ENCODE measurements around the gene MYO9A. TPM values are rescaled to one million over a fixed set of nuclear protein-coding genes. Genes with fewer than 3 reads are reported as not detected.
A peak's percentile ranks its signal among the peaks of the same experiment; 100 is the strongest.

Gene MYO9A
- total and polyA plus RNA-seq, 10 of the 15 experiments (the other 5 are each of a cell fraction or from before 2014, with no cell fraction given): 3.3 to 25.3 (median 12.2) TPM

- peak; percentile 19 for TF ChIP-seq CUX1 (IDR thresholded peaks at IDR 0.05; ENCODE audit: insufficient replicate concordance, low read depth, low read length)
- no peak for TF ChIP-seq POLR2AphosphoS5 (IDR thresholded peaks at IDR 0.05; ENCODE audit: low read length)
- peak; percentile 59 to 64 for TF ChIP-seq IKZF2 (IDR thresholded peaks at IDR 0.05)
- TF ChIP-seq SUPT20H (IDR thresholded peaks at IDR 0.05; ENCODE audit: borderline replicate concordance, control insufficient read depth, low read depth, low read length): no peak
Observed at GRCh38 chr15:71937650-71938311, 180.2 kb downstream of the MYO9A start (continued).

DNA sequence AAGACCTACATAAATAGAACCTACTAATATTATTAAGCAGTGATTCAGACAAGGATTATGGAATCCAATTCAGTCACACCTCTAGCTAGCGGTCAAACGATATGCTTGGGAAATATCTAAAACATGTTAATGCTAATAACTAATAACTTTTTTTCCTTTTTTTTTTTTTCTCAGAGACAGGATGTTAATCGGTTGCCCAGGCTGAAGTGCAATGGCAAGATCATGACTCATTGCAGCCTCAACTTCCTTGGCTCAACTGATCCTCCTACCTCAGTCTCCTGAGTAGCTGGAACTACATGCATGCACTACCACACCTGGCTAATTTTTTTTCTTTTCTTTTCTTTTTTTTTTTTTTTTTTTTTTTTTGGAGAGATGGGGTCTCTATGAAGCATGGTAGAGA is 183.5 kb downstream of the MYO9A start:
- no peaks in the 10 kb centered on the region for H3K27me3 ChIP-seq (replicated peaks in 1 of 2; ENCODE audit: control insufficient read depth in 2 of 2, insufficient read depth in 2 of 2, low read length in 1 of 2)
- intact Hi-C loops (cut with micrococcal nuclease; ENCODE audit: unreplicated experiment): loop anchor here (10.0 kb wide), 1 partner anchor 220 kb away; no protein-coding TSS in a partner anchor
- TF ChIP-seq BRCA1 (IDR thresholded peaks at IDR 0.05; ENCODE audit: low read depth, low read length) (no peak), NR2F1 (conservative IDR thresholded peaks at IDR 0.05) (no peak), CHD4 (IDR thresholded peaks at IDR 0.05) (no peak), E4F1 (IDR thresholded peaks at IDR 0.05; ENCODE audit: borderline replicate concordance, partially characterized antibody) (no peak), FOXM1 (IDR thresholded peaks at IDR 0.05; ENCODE audit: low read depth, low read length) (no peak)
- TF ChIP-seq, protein P1, sequence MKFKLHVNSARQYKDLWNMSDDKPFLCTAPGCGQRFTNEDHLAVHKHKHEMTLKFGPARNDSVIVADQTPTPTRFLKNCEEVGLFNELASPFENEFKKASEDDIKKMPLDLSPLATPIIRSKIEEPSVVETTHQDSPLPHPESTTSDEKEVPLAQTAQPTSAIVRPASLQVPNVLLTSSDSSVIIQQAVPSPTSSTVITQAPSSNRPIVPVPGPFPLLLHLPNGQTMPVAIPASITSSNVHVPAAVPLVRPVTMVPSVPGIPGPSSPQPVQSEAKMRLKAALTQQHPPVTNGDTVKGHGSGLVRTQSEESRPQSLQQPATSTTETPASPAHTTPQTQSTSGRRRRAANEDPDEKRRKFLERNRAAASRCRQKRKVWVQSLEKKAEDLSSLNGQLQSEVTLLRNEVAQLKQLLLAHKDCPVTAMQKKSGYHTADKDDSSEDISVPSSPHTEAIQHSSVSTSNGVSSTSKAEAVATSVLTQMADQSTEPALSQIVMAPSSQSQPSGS (IDR thresholded peaks at IDR 0.05; ENCODE audit: low read length): no peak
- TF ChIP-seq, protein P2, sequence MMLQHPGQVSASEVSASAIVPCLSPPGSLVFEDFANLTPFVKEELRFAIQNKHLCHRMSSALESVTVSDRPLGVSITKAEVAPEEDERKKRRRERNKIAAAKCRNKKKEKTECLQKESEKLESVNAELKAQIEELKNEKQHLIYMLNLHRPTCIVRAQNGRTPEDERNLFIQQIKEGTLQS (IDR thresholded peaks at IDR 0.05; ENCODE audit: borderline replicate concordance, extremely low read depth, low read depth, low read length): no peak

More for the DNA sequence above, 183.5 kb downstream of the MYO9A start:
- ChIA-PET SMC1A (ENCODE audit: uncharacterized antibody, unreplicated experiment) (no interaction called here), RAD21 (ENCODE audit: unreplicated experiment) (no interaction called here), POLR2A (interaction anchor here (0.7 kb wide), 2 partner anchors 173 to 1693 kb away, joined by 3 to 4 read pairs; no protein-coding TSS in a partner anchor), CTCF (interaction anchor here (0.6 kb wide), 1 partner anchor 74 kb away, joined by 3 read pairs; no protein-coding TSS in a partner anchor)
- no TSS peak for BruUV-seq (replicated peaks)
- H3K36me3 ChIP-seq (ENCODE audit: control insufficient read depth in 2 of 2, insufficient read depth in 2 of 2, low read length in 1 of 2): no peaks in the 10 kb centered on the region; a peak in 1 of 4 replicates
- no peak overlapping the region for H3K27ac ChIP-seq (ENCODE audit: control insufficient read depth, insufficient read depth)
- no peak overlapping the region for H3K4me2 ChIP-seq (ENCODE audit: control insufficient read depth, insufficient read depth)
- H3K9me3 ChIP-seq (replicated peaks; ENCODE audit: control insufficient read depth, insufficient read depth, low read length): peaks cover 14% of the 10 kb centered on the region
- no peak overlapping the region for H3K9ac ChIP-seq (ENCODE audit: control insufficient read depth, insufficient read depth, low read length)
- in situ Hi-C loops (cut with MboI): no loop called here
- no peak for FAIRE-seq
- WGBS (ENCODE audit: insufficient coverage, insufficient replicate concordance, low lambda C conversion rate, missing lambda C conversion rate): 67% methylated on average over 3 of the region's 3 CpGs
- H3K4me1 ChIP-seq (ENCODE audit: control insufficient read depth, insufficient read depth, low read length): no peaks in the 10 kb centered on the region
- H4K20me1 ChIP-seq (ENCODE audit: control insufficient read depth, insufficient read depth): no peaks in the 10 kb centered on the region
- H3K4me3 ChIP-seq: no peak overlapping the region
- H3K79me2 ChIP-seq (ENCODE audit: control insufficient read depth, insufficient read depth, low read length): no peaks in the 10 kb centered on the region
- H2AFZ ChIP-seq (ENCODE audit: control insufficient read depth, low read depth, low read length): no peak overlapping the region
- no peak for ATAC-seq
- no peak for DNase-seq (ENCODE audit: low read depth, low spot score)

All from GM12878 (cell line).